Ovary (tissue), 3 donors: ENCODE measurements around the gene KCNMA1.

Source experiments
- CTCF ChIP-seq, 3 donors: fragments of 450-650 bp in 2 of 3; fragments of 200-600 bp in 1 of 3; IDR thresholded peaks; one replicate each; pipeline versions ENCODE4 v1.5.1 to v1.8.0; 2016 to 2022; ENCODE audit warnings: antibody characterized with exemption in 3 of 3, mild to moderate bottlenecking in 1 of 3
- EP300 ChIP-seq: sonication (generic); formaldehyde crosslinking; IDR thresholded peaks from one replicate; pipeline ENCODE4 v1.6.1; 2017; ENCODE audit warnings: antibody characterized with exemption
- donor health status: DM: no; HTN: no; CAD: no.

GRCh38 chr10:77544617-77545016, 93.0 kb downstream of the KCNMA1 start:
- TF ChIP-seq CTCF (IDR thresholded peaks at IDR 0.05) (no peak), EP300 (no peak)
